ENCODE results near the gene CLIP1. TPM values are rescaled to one million over a fixed set of nuclear protein-coding genes. Genes with fewer than 3 reads are reported as not detected.

Gene CLIP1
- total and polyA plus RNA-seq, 2 of the 8 experiments (the other 6 are each of a cell fraction or from before 2014, with no cell fraction given), result 19.0 to 27.6 TPM

GRCh38 chr12:122399592-122400373 is 22.7 kb downstream of the CLIP1 start (continued):
- peak; percentile 90 to 92 for TF ChIP-seq RAD21 (IDR thresholded peaks at IDR 0.05 in 1 of 2, conservative IDR thresholded peaks at IDR 0.05 in 1 of 2; ENCODE audit: low read depth in 2 of 2, low read length in 2 of 2)
- TF ChIP-seq SP1 (IDR thresholded peaks at IDR 0.05; ENCODE audit: low read depth, low read length), result peak; percentile 60
- peak; percentile 11; the same call in 1 of the 2 replicates for TF ChIP-seq TCF12 (IDR thresholded peaks at IDR 0.05; ENCODE audit: low read depth, low read length)
- peak; percentile 81; the same call in 1 of the 2 replicates for TF ChIP-seq ATF2 (IDR thresholded peaks at IDR 0.05; ENCODE audit: low read length)
- TF ChIP-seq TAF1 (IDR thresholded peaks at IDR 0.05; ENCODE audit: low read depth, low read length), result peak; percentile 18; the same call in 1 of the 2 replicates
- TF ChIP-seq POLR2A (IDR thresholded peaks at IDR 0.05; ENCODE audit: control extremely low read depth in 1 of 2, low read depth in 2 of 2, low read length in 2 of 2), result peak in 1 of 2 experiments; percentile 39; a peak in 1 of 3 replicates
- TF ChIP-seq NRF1 (IDR thresholded peaks at IDR 0.05; ENCODE audit: low read depth, low read length), result no peak
- TF ChIP-seq CHD7 (IDR thresholded peaks at IDR 0.05; ENCODE audit: insufficient replicate concordance, low read length), result no peak

Measured in H1 (cell line).